ENCODE measurements around the gene MIP.
"Not testable (repeated sequence)": the region's sequence is repeated elsewhere in the genome, so short reads cannot be mapped to it uniquely, and the experiment has no call there.

MIP gene

DNA sequence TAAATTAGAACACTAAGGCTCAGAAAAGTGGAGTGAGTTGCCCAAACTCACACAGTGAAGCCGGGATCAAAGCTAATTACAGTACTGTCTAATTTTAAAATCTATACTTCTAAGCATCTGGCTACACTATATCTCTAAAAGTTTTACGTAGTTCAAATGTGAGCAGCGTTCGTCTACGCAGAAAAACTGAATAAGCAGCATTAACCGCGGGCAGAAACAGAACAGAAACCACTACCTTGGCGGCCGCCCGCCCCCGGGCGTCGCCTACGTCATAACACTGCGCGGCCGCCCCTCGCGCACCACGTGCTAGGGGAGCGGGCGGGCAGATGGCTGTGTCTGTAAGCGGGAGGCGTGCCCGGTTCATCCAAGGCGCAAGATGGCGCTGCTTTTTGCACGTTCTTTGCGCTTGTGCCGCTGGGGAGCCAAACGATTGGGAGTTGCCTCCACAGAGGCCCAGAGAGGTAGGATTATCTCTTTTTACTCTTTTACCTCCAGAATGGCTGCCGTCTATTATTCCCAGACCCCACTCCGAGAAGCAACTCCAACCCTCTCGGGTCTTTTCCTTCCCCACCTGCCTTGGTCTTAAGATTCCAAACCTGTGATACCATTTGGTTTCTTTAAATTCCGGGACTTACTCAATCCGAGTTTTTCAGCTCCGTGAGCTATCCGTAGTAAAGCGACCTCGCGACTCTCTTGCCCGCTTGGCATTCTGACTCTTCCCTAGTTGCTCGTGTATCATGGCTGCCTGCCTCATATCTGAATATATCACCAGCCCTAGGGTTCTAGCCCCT lies 14.0 kb upstream of the MIP start, which contains the start of gene SPRYD4:
Gene SPRYD4 (plus strand): TSS at position 363 of the 791 bp plus-strand sequence. CDS start 14 bp downstream, at position 377.
- peak; percentile 82 to 93 (median 88) for DNase-seq (ENCODE audit: low read depth in 2 of 3, low spot score in 2 of 3)

DNA sequence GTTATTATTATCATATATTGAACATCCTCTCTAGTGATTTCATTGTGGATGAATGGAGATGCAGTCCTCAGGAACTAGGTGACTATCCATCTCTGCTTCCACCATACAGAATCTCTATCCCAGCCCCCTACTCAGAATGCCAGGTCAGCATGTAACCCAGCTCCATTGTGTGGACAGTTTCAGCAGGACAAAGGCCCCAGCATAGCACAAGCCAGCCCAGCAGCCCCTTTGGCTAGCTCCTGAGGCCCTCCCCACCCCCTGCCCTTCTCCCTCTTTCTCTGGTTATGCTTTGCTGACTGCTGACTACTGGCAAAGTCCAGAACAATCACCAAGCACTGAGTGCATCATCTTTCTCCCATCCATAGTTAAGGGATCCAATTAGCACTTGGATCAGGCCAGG lies 8.1 kb upstream of the MIP start:
- DNase-seq (ENCODE audit: low read depth in 2 of 3, low spot score in 2 of 3): no peak

DNA sequence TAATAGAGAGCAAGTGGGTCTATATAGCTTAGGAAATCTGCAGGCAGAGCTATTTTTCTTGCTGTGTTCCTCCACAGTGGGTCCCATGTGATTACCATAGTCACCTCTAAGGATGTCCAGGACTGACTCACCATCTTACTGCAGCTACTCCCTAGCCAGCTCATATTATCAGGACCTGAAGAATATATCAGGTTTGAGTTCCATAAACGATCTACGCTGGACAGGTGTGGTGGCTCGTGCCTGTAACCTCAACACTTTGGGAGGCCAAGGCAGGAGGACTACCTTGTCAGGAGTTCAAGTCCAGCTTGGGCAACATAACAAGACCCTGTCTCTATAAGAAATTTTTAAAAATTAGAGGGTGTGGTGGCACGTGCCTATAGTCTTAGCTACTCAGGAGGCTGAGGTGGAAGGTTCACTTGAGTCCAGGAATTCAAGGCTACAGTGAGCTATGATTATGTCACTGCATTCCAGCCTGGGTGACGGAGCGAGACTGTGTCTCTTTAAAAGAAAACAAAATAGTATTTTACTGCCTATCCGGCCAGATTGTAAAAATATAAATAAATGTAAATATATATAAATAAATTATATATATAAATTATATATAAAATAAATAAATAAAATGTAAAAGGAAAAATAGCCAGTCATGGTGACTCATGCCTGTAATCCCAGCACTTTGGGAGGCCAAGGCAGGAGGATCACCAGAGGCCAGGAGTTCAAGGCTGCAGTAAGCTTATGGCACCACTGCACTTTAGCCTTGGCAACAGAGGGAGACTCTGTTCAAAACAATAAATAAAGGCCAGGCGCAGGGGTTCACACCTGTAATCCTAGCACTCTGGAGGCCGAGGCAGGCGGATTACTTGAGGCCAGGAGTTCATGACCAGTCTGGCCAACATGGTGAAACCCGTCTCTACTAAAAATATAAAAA lies 7.0 kb upstream of the MIP start:
- DNase-seq (ENCODE audit: low read depth in 2 of 3, low spot score in 2 of 3): no peak

DNA sequence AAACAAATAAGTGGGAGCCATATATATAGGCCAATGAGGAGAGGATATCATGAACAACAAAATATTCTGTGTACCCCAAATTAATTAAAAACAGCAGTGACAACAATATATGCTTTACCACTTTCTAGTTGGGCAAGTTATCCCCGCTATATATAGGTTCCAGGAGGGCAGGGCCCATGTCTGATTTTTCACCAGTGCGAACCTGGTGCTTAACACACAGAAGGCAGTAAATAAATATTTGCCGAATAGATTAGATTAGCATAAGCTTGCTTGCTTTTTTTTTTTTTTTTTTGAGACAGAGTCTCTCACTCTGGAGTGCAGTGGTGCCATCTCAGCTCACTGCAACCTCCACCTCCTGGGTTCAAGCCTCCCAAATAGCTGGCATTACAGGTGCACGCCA lies 3.4 kb upstream of the MIP start:
- DNase-seq (ENCODE audit: low read depth in 2 of 3, low spot score in 2 of 3): no peak

DNA sequence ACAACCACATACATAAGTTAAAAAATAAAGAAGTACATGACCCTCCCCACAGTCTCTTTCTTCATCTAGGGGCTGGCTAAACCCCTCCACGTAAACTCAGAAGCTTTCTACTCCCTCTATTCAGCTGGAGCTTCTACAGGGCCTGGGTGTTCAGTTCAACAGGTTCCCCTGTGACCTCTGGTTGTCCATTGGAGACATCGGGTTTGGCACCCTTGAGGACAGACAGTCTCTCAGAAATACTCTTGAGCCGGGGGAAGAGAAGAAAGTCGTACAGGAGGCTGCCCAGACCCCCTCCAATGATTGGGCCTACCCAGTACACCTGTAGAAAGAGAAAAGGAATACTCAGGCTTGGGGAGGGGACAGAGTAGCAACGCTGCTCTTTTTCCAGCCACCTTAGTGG lies 3.3 kb downstream of the MIP start:
- no peak for DNase-seq (ENCODE audit: low read depth in 2 of 3, low spot score in 2 of 3)

DNA sequence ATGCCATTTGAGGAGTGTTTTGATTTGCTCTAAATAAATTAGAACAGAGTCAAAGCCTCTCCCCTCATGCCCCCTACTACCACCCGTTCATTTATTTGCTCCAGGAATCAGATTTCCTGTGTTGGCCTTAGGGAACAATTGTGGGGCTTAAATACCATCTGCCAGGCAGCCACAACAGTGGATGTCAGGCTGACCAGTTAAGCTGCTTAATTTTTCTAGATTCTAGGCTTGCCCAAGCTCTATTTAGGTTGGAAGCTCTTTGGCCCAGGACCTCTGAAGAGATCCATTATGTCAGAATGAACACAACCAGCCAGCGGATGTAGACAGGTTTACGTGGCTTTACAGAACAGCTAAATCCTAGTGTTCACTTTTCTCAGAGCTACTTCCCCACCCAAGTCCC lies 4.2 kb downstream of the MIP start:
- DNase-seq (ENCODE audit: low read depth in 2 of 3, low spot score in 2 of 3): no peak

DNA sequence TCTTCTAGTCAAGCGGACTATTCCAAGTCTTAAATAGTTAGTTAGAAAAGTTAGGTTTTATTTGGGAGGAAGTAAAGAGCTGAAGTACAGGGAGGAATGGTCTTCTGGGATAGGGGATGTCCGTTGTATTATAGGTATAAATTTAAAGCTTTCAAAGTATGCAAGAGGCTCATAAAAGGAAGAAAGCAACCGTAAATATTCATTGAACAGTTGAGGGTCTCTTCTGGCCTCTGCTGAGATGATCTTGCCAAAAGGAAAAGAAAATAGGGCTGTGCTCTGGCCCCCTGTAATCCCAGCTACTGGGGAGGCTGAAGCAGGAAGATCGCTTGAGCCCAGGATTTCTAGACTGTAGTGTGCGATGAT lies 4.9 kb downstream of the MIP start:
- DNase-seq (ENCODE audit: low read depth in 2 of 3, low spot score in 2 of 3): no peak

DNA sequence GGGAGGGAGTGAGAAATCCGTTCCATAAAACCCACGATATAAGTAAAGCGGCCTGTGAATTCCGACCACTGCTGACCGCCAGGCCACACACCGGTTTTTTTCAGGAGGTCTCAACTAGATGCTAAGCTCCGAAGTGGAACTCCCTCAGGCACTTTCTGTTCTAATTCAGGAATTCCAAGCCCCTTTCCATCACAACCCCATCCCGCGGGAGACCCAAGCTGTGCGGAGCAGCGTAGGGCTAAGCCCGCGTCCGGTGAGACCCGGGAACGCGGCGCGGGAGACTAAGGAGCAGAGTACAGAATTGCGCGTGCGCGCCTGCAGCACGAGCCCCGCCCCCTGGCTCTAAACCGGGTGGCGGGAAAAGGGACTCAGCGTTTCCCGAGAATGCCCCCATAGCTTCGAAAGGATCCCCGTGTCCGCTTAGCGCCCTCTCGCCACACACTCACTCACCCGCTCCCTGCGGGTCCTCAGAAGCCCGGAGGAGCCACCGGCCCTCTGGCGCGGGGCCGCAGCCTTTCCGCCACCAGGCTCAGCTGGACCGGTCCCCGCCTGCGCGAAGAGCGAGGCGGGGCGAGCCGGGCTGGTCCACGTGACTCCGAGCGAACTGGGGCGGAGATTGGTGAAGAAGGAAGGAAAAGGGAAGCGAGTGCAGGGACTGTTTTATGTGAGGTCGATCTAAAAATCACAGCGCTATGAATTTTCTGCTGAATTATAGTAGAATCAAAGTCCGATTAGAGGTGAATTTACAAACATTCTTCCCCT lies 5.4 kb downstream of the MIP start, which contains the start of gene TIMELESS:
Gene TIMELESS (minus strand): TSS at position 567 of the 762 bp plus-strand sequence. CDS start 15,256 bp downstream, outside the sequence.
- peak; percentile 72 to 86 (median 76) for DNase-seq (ENCODE audit: low read depth in 2 of 3, low spot score in 2 of 3)

DNA sequence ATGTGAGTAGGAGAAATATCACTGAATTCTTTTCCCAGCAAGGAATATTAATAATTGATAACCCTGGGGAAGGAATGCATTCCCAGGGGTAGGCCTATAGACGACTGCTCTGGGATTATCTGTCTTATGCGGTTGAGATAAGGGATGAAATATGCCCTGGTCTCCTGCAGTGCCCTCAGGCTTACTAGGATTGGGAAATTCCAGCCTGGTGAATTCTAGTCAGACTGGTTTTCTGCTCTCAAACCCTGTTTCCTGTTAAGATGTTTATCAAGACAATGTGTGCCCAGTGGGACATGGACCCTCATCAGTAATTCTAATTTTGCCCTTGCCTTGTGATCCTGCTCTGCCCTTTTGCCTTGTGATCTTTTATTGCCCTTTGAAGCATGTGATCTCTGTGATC lies 11.2 kb downstream of the MIP start:
- DNase-seq (ENCODE audit: low read depth in 2 of 3, low spot score in 2 of 3): not testable (repeated sequence)

DNA sequence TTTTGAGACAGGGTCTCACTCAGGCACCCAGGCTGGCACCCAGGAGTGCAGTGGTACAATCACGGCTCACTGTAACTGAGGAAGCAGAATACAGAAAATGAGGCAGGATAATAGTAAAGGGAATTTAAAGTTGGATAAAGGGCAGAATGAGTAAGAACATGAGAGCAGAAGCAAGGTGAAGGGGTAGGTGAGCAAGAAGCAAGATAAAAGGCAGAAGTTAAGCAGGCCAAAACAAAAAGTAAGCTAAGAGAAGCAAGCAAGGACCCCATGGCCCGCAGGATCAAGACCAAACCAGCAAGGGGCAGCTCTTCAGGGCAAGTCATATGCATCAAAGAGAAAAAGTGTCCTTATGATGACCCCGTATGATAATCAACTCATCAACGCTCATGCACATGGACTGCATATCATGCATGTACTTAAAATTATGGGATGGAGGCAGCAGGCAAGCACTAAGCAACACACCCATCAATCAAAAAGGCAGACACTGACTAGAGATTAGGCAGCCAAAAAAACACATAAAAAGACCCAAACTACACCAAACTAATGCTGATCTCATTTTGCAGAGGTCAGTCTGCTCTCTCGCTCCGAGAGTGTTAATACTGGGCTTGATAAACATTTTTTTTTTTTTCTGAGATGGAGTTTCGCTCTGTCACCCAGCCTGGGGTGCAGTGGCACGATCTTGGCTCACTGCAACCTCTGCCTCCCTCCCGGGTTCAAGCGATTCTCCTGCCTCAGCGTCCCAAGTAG lies 16.9 kb downstream of the MIP start:
- DNase-seq (ENCODE audit: low read depth in 2 of 3, low spot score in 2 of 3): no peak

DNA sequence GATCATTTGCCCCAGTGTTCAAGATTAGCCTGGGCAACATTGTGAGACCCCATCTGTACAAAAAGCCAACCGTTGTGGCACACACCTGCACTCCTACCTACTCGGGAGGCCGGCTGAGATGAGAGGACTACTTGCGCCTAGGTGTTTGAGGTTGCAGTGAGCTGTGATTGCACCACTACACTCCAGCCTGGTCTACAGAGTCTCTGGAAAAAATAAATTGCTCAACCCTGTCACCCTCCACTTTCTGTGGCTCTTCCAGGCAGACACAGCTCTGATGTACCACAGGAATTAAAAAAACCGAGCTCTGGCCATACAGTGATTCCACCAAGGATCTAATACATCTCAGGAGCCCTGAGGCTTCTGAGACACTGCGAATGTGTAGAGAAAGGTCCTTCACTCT lies 19.6 kb downstream of the MIP start:
- no peak for DNase-seq (ENCODE audit: low read depth in 2 of 3, low spot score in 2 of 3)

DNA sequence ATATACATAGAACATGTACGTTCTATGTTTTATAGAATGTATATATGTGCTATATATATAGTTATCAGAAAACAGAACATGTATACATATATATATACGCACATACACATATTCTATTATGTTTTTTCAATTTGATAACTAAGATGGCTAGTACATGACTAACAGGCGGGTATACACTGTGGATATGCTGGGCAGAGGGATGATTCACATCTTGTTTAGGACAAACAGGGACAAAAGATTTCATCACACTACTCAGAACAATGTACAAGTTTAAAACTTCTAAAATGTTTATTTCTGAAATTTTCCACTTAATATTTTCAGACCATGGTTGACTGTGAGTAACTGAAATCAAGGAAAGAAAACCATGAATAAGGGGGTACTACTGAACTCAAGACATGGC lies 22.6 kb downstream of the MIP start:
- no peak for DNase-seq (ENCODE audit: low read depth in 2 of 3, low spot score in 2 of 3)

DNA sequence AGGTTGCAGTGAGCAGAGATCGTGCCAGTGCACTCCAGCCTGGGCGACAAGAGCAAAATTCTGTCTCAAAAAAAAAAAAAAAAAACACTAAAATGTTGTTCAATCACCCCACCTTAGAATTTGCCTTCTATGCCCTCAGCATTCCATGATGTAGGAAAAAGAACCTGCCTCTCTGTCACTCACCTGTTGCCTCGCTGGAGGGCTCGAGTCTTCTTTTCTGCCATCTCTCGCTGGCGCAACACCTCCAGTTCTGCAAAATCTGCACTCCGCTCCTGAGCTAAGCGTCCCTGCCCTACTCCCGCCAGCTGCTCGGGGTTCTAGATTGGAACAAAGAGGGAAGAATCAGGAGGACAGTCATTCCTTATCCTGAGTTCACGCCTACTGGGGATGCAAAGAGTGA lies 23.2 kb downstream of the MIP start:
- no peak for DNase-seq (ENCODE audit: low read depth in 2 of 3, low spot score in 2 of 3)

DNA sequence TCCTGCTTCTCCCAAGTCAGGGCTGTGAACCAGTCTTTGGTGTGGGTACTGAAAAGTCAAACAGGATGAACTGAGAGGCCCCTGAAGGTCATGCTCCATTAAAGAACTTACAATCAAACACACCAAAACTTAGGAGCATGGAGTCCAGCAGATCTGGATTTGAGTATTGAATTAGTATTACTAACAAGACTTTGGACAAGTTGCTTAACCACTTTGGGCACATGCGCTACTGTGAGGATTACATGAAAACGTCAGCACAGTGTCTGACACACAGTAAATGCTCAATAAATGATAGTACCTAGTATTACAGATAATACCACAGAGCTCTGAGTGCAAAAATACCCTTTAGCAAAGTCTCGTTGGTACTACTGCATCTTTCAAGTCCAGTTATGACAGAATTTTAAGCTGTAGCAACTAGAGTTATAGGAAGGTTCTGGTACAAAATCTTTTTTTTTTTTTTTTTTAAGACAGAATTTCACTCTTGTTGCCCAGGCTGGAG lies 28.5 kb downstream of the MIP start:
- no peak for DNase-seq (ENCODE audit: low read depth in 2 of 3, low spot score in 2 of 3)

DNA sequence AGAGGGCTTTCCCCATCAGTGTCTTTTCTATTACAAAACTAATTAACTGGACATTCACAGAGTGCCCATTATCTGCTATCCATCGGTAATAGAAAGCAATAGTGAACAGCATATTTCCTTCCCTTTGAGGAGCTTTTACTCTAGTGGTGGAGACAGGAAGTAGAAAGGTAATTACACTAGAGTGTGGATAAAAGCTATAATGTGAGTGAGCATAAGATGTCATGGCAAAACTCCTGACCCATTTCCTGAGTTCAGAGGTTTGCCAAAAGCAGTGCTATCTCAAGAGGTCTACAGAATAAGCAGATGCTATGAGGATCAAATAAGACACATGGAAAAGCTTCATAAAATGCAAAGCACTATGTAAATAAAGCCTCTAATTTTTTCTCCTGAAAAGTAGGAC lies 29.3 kb downstream of the MIP start:
- DNase-seq (ENCODE audit: low read depth in 2 of 3, low spot score in 2 of 3): no peak

DNA sequence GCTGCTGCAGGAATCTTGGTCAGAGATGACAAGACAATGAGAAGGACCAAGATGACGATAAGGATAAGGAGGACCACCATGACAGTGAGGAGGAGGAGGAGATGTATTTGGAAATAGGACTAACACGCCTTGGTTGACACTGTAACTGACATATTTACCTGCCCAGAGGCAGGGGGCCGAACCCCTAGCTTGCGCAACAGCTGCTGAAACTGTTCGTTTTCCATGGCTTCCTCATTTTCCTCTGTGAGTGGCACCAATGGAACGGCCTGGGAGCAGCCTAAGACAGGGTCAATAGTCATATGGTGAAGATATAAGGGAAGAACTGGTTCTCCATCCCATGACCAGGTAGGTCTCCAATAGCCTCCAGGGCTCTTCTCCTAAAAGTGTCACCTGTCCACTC lies 34.0 kb downstream of the MIP start:
- no peak for DNase-seq (ENCODE audit: low read depth in 2 of 3, low spot score in 2 of 3)

DNA sequence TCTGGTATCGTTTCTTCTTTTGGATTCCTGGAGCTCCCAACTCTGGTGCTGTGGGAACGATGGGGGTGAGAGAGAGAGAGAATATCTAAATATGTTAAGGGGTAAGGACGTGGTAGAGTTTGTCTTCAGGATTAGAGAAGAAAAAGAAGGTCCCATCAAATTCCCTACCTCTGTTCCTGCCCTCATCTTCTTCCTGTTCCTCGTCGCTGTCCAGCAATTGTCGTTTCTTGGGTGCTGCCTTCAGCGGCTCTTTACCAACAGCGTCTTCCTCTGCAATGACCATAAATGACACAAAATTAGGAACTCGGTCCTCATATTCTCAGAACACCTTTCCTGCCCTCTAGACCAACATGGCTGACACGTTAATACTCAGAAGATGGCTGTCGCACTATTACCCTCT lies 36.7 kb downstream of the MIP start:
- DNase-seq (ENCODE audit: low read depth in 2 of 3, low spot score in 2 of 3): no peak

DNA sequence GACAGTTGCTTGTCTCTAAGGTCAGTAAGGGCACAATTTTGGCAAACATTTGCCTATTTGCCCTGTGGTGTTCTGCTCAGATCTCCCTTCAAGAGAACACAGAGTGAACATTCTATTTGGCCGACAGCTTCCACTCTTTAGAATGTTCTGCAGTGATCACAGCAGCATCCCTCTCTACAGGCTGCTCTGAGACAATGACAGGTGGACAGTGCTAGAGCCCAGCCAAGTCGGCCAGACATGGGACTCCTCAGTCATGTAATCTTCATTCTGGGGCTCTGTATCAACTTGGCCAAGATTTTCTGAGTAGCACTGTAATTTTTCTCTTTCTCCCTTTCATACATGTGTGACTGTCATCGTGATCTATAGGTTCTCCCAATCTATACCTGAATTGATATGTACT lies 40.1 kb downstream of the MIP start:
- no peak for DNase-seq (ENCODE audit: low read depth in 2 of 3, low spot score in 2 of 3)

DNA sequence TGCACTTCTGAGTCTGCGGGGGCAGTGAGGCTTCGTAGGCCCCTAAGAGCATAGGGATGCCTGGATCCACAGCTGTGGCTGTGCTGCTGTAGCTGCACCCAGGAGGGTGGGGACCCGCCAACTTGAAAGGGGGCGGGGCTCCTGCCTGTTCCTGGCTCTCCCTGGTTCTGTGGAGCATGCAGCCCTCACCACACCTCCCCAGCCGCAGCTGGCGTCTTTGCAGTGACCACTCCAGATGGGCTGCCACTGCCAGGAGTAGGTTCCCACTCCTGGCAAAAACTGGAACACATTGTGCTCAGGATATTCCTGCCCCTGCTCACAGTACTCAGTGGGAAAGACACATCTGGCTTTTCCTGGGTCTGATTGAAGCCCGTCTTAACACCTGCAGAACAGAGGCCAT lies 41.1 kb downstream of the MIP start:
- no peak for DNase-seq (ENCODE audit: low read depth in 2 of 3, low spot score in 2 of 3)

DNA sequence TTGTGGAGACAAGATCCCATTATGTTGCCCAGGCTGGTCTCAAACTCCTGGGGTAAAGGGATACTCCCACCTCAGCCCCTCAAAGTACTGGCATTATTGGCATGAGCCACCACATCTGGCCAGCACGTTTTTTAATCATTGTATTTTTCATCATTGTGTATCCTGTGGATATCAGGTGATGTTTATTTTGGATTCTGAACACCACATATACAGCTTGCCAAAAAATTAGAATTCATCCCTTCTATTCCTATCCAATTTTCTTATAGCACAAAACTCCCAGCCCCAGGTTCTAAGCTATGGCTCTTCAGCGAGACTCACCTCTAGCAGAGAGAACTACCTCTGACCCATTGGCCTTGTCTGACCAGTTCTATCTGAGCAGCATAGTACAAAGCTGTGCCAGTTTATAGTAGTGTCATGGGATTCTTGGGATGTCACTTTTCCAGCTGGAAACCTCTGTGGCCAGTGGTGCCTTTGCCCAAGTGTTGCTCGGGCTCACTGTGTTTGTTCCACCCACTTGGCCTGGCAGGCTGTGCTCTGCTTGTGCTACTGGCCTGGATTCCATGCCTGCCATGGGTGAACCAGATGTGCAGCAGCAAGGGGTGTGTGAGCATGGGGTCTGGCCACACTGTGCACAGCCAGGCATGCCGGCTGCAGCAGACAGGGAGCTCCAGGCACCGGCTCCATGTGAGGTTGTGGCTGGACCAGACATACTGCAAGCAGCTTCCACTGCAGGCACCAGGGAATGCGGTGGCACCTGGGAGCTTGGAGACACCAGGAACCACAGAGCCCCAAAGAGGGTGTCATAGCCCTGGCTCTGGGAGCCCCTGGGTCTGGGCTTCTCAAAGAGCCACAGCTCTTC lies 42.4 kb downstream of the MIP start:
- DNase-seq (ENCODE audit: low read depth in 2 of 3, low spot score in 2 of 3): no peak

Measured in activated CD8-positive, alpha-beta memory T cell treated with anti-CD3 and anti-CD28 coated beads for 48 hours (primary cell).